Gastrocnemius medialis (tissue), 4 donors: Measurements from ENCODE around the gene EOLA2.
"Not testable (repeated sequence)": the region's sequence is repeated elsewhere in the genome, so short reads cannot be mapped to it uniquely, and the experiment has no call there.

ENCODE experiments used
- POLR2A ChIP-seq, 2 donors: fragments of 450-650 bp; IDR thresholded peaks; one replicate each; pipeline ENCODE4 v1.6.1; 2017; ENCODE audit warnings: antibody characterized with exemption in 2 of 2, mild to moderate bottlenecking in 2 of 2, moderate library complexity in 2 of 2
- TF ChIP-seq, protein P1 (sequence below), 5 experiments: fragments of 450-650 bp in 3 of 5; fragments of 200-600 bp in 2 of 5; sonication (generic) in 2 of 5; IDR thresholded peaks in 4 of 5; conservative IDR thresholded peaks in 1 of 5; 1 replicate in 4 of 5; 2 replicates in 1 of 5; pipeline ENCODE4 v1.5.1; 2016 to 2019; ENCODE audit warnings: antibody characterized with exemption in 5 of 5, mild to moderate bottlenecking in 3 of 5, moderate library complexity in 3 of 5

DNA sequence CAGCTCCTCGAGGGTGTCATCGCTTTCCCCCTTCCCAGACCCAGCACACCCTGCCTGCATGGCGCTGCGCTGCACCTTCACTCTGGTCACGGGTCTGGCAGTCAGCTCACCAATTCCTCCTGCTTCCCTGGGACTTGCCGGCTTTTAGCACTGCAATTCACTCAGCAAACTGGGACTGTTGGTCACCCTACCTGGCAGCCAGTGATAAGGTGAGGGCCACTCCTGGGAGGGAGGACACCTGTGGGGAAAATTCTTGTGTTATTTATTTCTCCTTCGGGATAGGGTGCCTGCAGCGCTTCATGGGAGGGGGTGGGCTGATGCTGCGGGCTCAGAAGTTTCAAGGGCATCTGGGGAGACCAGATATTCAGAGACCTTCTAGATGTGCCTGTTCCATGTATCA is 7.5 kb upstream of the EOLA2 start:
- TF ChIP-seq, protein P1, sequence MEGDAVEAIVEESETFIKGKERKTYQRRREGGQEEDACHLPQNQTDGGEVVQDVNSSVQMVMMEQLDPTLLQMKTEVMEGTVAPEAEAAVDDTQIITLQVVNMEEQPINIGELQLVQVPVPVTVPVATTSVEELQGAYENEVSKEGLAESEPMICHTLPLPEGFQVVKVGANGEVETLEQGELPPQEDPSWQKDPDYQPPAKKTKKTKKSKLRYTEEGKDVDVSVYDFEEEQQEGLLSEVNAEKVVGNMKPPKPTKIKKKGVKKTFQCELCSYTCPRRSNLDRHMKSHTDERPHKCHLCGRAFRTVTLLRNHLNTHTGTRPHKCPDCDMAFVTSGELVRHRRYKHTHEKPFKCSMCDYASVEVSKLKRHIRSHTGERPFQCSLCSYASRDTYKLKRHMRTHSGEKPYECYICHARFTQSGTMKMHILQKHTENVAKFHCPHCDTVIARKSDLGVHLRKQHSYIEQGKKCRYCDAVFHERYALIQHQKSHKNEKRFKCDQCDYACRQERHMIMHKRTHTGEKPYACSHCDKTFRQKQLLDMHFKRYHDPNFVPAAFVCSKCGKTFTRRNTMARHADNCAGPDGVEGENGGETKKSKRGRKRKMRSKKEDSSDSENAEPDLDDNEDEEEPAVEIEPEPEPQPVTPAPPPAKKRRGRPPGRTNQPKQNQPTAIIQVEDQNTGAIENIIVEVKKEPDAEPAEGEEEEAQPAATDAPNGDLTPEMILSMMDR (IDR thresholded peaks at IDR 0.05 in 4 of 5, conservative IDR thresholded peaks at IDR 0.05 in 1 of 5) = not testable (repeated sequence)
- not testable (repeated sequence) for TF ChIP-seq POLR2A (IDR thresholded peaks at IDR 0.05)
